OCI-LY7 (cell line): Measurements from ENCODE around the gene CUEDC2. TPM values are rescaled to one million over a fixed set of nuclear protein-coding genes. Genes with fewer than 3 reads are reported as not detected.

Experiments
- BruUV-seq: library from RNA; stranded (reverse); fragments of 400-500 nt; replicated peaks from 2 replicates; lab custom pipeline; 2021; lab: Mats Ljungman, UMichigan
- CTCF ChIA-PET: fragments of 300-600 bp; sonication (Branson Sonifier 250); formaldehyde crosslinking; loops from one replicate; lab custom pipeline; 2022; ENCODE audit warnings: antibody characterized with exemption; ENCODE audit not compliant: unreplicated experiment; lab: Charles Lee
- POLR2A ChIA-PET: fragments of 300-600 bp; sonication (Branson Sonifier 250); formaldehyde crosslinking; loops from one replicate; lab custom pipeline; 2022; ENCODE audit warnings: antibody characterized with exemption; lab: Charles Lee
- DNase-seq: peaks from one replicate; pipeline ENCODE4 v3.0.0-alpha.2; 2015; ENCODE audit warnings: low spot score
- H2AFZ ChIP-seq: fragments of 200-600 bp; sonication (generic), shearing (Covaris generic); 2 replicates; pipeline ENCODE4 v1.6.1; 2014; ENCODE audit warnings: mild to moderate bottlenecking, antibody characterized with exemption, low read length, moderate library complexity
- H3K27ac ChIP-seq: fragments of 200-600 bp; sonication (generic); 2 replicates; pipeline ENCODE4 v1.5.1; 2014; ENCODE audit warnings: mixed run types, low read depth, mild to moderate bottlenecking, moderate library complexity, low read length, inconsistent platforms; ENCODE audit not compliant: poor library complexity, severe bottlenecking
- H3K36me3 ChIP-seq: fragments of 200-600 bp; sonication (generic); 2 replicates; pipeline ENCODE4 v1.6.1; 2014; ENCODE audit warnings: mild to moderate bottlenecking, antibody characterized with exemption, low read length, moderate library complexity, mixed read lengths; ENCODE audit not compliant: insufficient read depth
- H3K4me1 ChIP-seq: fragments of 200-600 bp; sonication (generic); 2 replicates; pipeline ENCODE4 v1.5.1; 2014; ENCODE audit warnings: mild to moderate bottlenecking, low read length; ENCODE audit not compliant: insufficient read depth, poor library complexity, severe bottlenecking
- H3K4me2 ChIP-seq: fragments of 200-600 bp; sonication (generic); 2 replicates; pipeline ENCODE4 v1.6.1; 2014; ENCODE audit warnings: mild to moderate bottlenecking, low read length
- H3K4me3 ChIP-seq: fragments of 200-600 bp; sonication (generic); 2 replicates; pipeline ENCODE4 v1.5.1; 2014; ENCODE audit warnings: mild to moderate bottlenecking, low read depth, low read length; ENCODE audit not compliant: poor library complexity, severe bottlenecking
- H3K79me2 ChIP-seq: fragments of 200-600 bp; sonication (generic); 2 replicates; pipeline ENCODE4 v1.6.1; 2016; ENCODE audit warnings: low read depth, mild to moderate bottlenecking, low read length, moderate library complexity, mixed read lengths; ENCODE audit not compliant: insufficient read depth
- H3K9me2 ChIP-seq: fragments of 200-600 bp; sonication (generic); 2 replicates; pipeline ENCODE4 v1.6.1; 2016; ENCODE audit warnings: mild to moderate bottlenecking, low read length, mixed read lengths; ENCODE audit not compliant: insufficient read depth
- H3K9me3 ChIP-seq: fragments of 200-600 bp; sonication (generic); 2 replicates; pipeline ENCODE4 v1.6.1; 2014; ENCODE audit warnings: mild to moderate bottlenecking, mixed run types, low read length, mixed read lengths
- H4K20me1 ChIP-seq: fragments of 200-600 bp; sonication (generic); 2 replicates; pipeline ENCODE4 v1.6.1; 2014; ENCODE audit warnings: mild to moderate bottlenecking, antibody characterized with exemption, low read length, moderate library complexity, mixed read lengths; ENCODE audit not compliant: insufficient read depth
- CTCF ChIP-seq: fragments of 200-600 bp; sonication (generic); conservative IDR thresholded peaks from 2 replicates; pipeline ENCODE4 v1.5.1; 2014; ENCODE audit warnings: mild to moderate bottlenecking, antibody characterized with exemption, low read length, moderate library complexity, mixed read lengths
- EZH2phosphoT487 ChIP-seq: fragments of 200-600 bp; sonication (generic); IDR thresholded peaks from 2 replicates; pipeline ENCODE4 v1.6.1; 2018; ENCODE audit warnings: low read depth, borderline replicate concordance, mild to moderate bottlenecking, mixed run types, antibody characterized with exemption, low read length, moderate library complexity, mixed read lengths
- intact Hi-C: fragments of 100-400 bp; cut with micrococcal nuclease; formaldehyde crosslinking; loops from one replicate; pipeline ENCODE4 v1.10.0; 2022; ENCODE audit not compliant: unreplicated experiment
- total RNA-seq, 2 experiments: library from RNA; depleted of rRNA in 1 of 2; stranded (reverse); fragments of >200 nt in 1 of 2; shearing (Covaris generic) in 1 of 2; gene quantifications; 2 replicates each; pipeline ENCODE4 v1.2.3, GENCODE V29; 2014 to 2022

CUEDC2 gene
- total RNA-seq, 2 experiments from 2014 or later: 48.9 to 73.3 TPM

- no peak for DNase-seq
- CTCF ChIA-PET: interaction anchor here (0.8 kb wide), 1 partner anchor 691 kb away, joined by 4 read pairs; no protein-coding TSS in a partner anchor
- Histone ChIP-seq H3K4me2 (peak overlapping the region; percentile 84), H2AFZ (no peak overlapping the region), H3K79me2 (peaks cover 9% of the 10 kb centered on the region; the same call in 1 of the 2 replicates), H3K9me2 (no peaks in the 10 kb centered on the region), H3K27ac (peak overlapping the region; percentile 47), H4K20me1 (no peaks in the 10 kb centered on the region), H3K9me3 (no peaks in the 10 kb centered on the region), H3K36me3 (peaks cover 35% of the 10 kb centered on the region), H3K4me3 (peak overlapping the region; percentile 78), H3K4me1 (peaks cover 29% of the 10 kb centered on the region)
- POLR2A ChIA-PET: interaction anchor here (1.0 kb wide), 1 partner anchor 43 kb away, joined by 3 read pairs; no protein-coding TSS in a partner anchor
- no peak for TF ChIP-seq EZH2phosphoT487
- TF ChIP-seq CTCF: no peak
- intact Hi-C loops: loop anchor here (5.0 kb wide), 2 partner anchors 66 to 229 kb away; no protein-coding TSS in a partner anchor
- no TSS peak for BruUV-seq
Observed at GRCh38 chr10:102396317-102396650, 36.1 kb downstream of the CUEDC2 start.

- no peak for TF ChIP-seq CTCF
- TF ChIP-seq EZH2phosphoT487: no peak
- Histone ChIP-seq H3K9me2 (no peaks in the 10 kb centered on the region), H4K20me1 (no peaks in the 10 kb centered on the region), H3K79me2 (peaks cover 9% of the 10 kb centered on the region; the same call in 1 of the 2 replicates), H3K9me3 (no peaks in the 10 kb centered on the region), H2AFZ (peak within 1 kb of the TSS; percentile 73), H3K4me2 (peak within 1 kb of the TSS; percentile 84), H3K4me3 (peak within 1 kb of the TSS; percentile 78), H3K4me1 (peaks cover 29% of the 10 kb centered on the region), H3K36me3 (peaks cover 28% of the 10 kb centered on the region), H3K27ac (peak within 1 kb of the TSS; percentile 70)
- DNase-seq: peak; percentile 89
- intact Hi-C loops: loop anchor here (5.0 kb wide), 2 partner anchors 67 to 228 kb away; no protein-coding TSS in a partner anchor
- POLR2A ChIA-PET: interaction anchor here (0.6 to 1.3 kb wide), 5 partner anchors 36 to 274 kb away, joined by 3 to 4 read pairs (median 3); partner anchors contain the start of genes C10orf95 and CUEDC2
- CTCF ChIA-PET: interaction anchor here (0.6 kb wide), 2 partner anchors 13 to 177 kb away, joined by 3 read pairs; no protein-coding TSS in a partner anchor
- no TSS peak for BruUV-seq
Observed at GRCh38 chr10:102395400-102396316, 36.7 kb downstream of the CUEDC2 start, which contains the start of gene NFKB2. Gene NFKB2, plus strand, starts transcription at chr10:102395705. Its CDS starts 255 bp downstream, at chr10:102395960.
